Left lung (tissue), 10 donors: ENCODE measurements around the gene TRIM65. TPM values are rescaled to one million over a fixed set of nuclear protein-coding genes. Genes with fewer than 3 reads are reported as not detected.

Experiments
- ATAC-seq: fragments of 200-7000 bp; cut with Tn5 transposase; one replicate; pipeline ENCODE4 v1.9.1; 2020; ENCODE audit warnings: moderate library complexity
- DNase-seq, 4 donors: peaks; one replicate each; pipeline ENCODE4 v3.0.0-alpha.2; 2013 to 2020
- H3K27ac ChIP-seq, 2 donors: fragments of 200-600 bp; sonication (generic) in 1 of 2; one replicate each; pipeline versions ENCODE4 v1.5.0 to v1.8.0; 2020 to 2021
- H3K27me3 ChIP-seq, 2 donors: fragments of 200-600 bp; sonication (generic) in 1 of 2; one replicate each; pipeline versions ENCODE4 v1.5.0 to v1.8.0; 2020 to 2021
- H3K36me3 ChIP-seq, 2 donors: fragments of 200-600 bp; sonication (generic) in 1 of 2; one replicate each; pipeline versions ENCODE4 v1.5.0 to v1.8.0; 2020 to 2021
- H3K4me1 ChIP-seq, 2 donors: fragments of 200-600 bp; one replicate each; pipeline ENCODE4 v1.8.0; 2021
- H3K4me3 ChIP-seq, 2 donors: fragments of 200-600 bp; sonication (generic) in 1 of 2; one replicate each; pipeline versions ENCODE4 v1.5.0 to v1.8.0; 2020 to 2021; ENCODE audit warnings: mild to moderate bottlenecking in 1 of 2
- H3K9me3 ChIP-seq, 2 donors: fragments of 200-600 bp; sonication (generic) in 1 of 2; one replicate each; pipeline versions ENCODE4 v1.5.0 to v1.8.0; 2020 to 2021
- CTCF ChIP-seq, 2 donors: fragments of 200-600 bp; sonication (generic) in 1 of 2; IDR thresholded peaks; one replicate each; pipeline versions ENCODE4 v1.5.0 to v1.8.0; 2021; ENCODE audit warnings: antibody characterized with exemption in 2 of 2
- intact Hi-C, 2 donors: fragments of 100-400 bp; cut with DNase I; formaldehyde crosslinking; loops; one replicate each; pipeline versions ENCODE4 v1.11.2 to v1.14.2; 2022
- polyA plus RNA-seq, 6 donors: library from polyadenylated mRNA; unstranded; fragments of 120-200 nt; gene quantifications; one replicate each; pipeline ENCODE4 v1.2.1, GENCODE V29; 2013; ENCODE audit not compliant: insufficient read length in 6 of 6
- total RNA-seq, 2 donors: library from RNA; stranded (reverse); fragmentation: NEBNext Ultra II Directional; extraction: Animal tissue kit (Norgen Biotek cat#: 25700); gene quantifications; one replicate each; pipeline ENCODE4 v1.2.1, GENCODE V29; 2021
- donor health status: DM: no; HTN: yes; CAD: no.
- donor health status: DM: no; HTN: no; CAD: no.

TRIM65 gene
- total and polyA plus RNA-seq, 8 donors: 15.8 to 35.1 (median 20.0) TPM

- Histone ChIP-seq H3K27ac (peak overlapping the region; percentile 56 to 93), H3K4me1 (peaks cover 39 to 84% of the 10 kb centered on the region in 2 donors), H3K36me3 (peaks cover 2 to 72% of the 10 kb centered on the region in 2 donors), H3K4me3 (no peak overlapping the region), H3K9me3 (no peaks in the 10 kb centered on the region), H3K27me3 (no peaks in the 10 kb centered on the region)
- DNase-seq: peak in 1 of 4 donors; percentile 41
- intact Hi-C loops: no loop called here
- no peak for ATAC-seq
- no peak for TF ChIP-seq CTCF (IDR thresholded peaks at IDR 0.05)
Measured at GRCh38 chr17:75849724-75850123, 47.0 kb downstream of the TRIM65 start.

- peaks cover 39 to 84% of the 10 kb centered on the region in 2 donors for H3K4me1 ChIP-seq
- H3K27me3 ChIP-seq: no peaks in the 10 kb centered on the region
- H3K9me3 ChIP-seq: no peaks in the 10 kb centered on the region
- intact Hi-C loops: no loop called here
- H3K27ac ChIP-seq: peak overlapping the region; percentile 56 to 93
- H3K36me3 ChIP-seq: peaks cover 2 to 72% of the 10 kb centered on the region in 2 donors
- H3K4me3 ChIP-seq: no peak overlapping the region
- TF ChIP-seq CTCF (IDR thresholded peaks at IDR 0.05): no peak
- DNase-seq (peak in 1 of 4 donors; percentile 55), ATAC-seq (no peak)
Measured at GRCh38 chr17:75849279-75849646, 47.5 kb downstream of the TRIM65 start.

GRCh38 chr17:75848523-75849278 lies 48.0 kb downstream of the TRIM65 start:
- Histone ChIP-seq H3K36me3 (peaks cover 2 to 72% of the 10 kb centered on the region in 2 donors), H3K4me1 (peaks cover 34 to 84% of the 10 kb centered on the region in 2 donors)

GRCh38 chr17:75847614-75848522 lies 48.9 kb downstream of the TRIM65 start:
- no peak for ATAC-seq
- Histone ChIP-seq H3K36me3 (peaks cover 2 to 71% of the 10 kb centered on the region in 2 donors), H3K27me3 (no peaks in the 10 kb centered on the region), H3K27ac (peak overlapping the region; percentile 56 to 93), H3K4me1 (peaks cover 31 to 82% of the 10 kb centered on the region in 2 donors), H3K9me3 (no peaks in the 10 kb centered on the region), H3K4me3 (no peak overlapping the region)
- peak in 1 of 4 donors; percentile 49 for DNase-seq
- intact Hi-C loops: no loop called here
- no peak for TF ChIP-seq CTCF (IDR thresholded peaks at IDR 0.05)

More at GRCh38 chr17:75848523-75849278, 48.0 kb downstream of the TRIM65 start:
- H3K4me3 ChIP-seq: no peak overlapping the region
- DNase-seq (peak in 3 of 4 donors; percentile 61 to 90 (median 81)), ATAC-seq (peak; percentile 1)
- no peaks in the 10 kb centered on the region for H3K9me3 ChIP-seq
- intact Hi-C loops: no loop called here
- no peaks in the 10 kb centered on the region for H3K27me3 ChIP-seq
- H3K27ac ChIP-seq: peak overlapping the region; percentile 56 to 93
- TF ChIP-seq CTCF (IDR thresholded peaks at IDR 0.05): peak; percentile 58 to 79
